NCI-H2171 treated with DMSO at 0.1 percent for 48 hours (cell line): ENCODE results near the gene CAPN7.

Experiments
- DNase-seq: peaks from one replicate; lab custom pipeline; 2025; lab: John Stamatoyannopoulos, UW

The CAPN7 gene

DNA sequence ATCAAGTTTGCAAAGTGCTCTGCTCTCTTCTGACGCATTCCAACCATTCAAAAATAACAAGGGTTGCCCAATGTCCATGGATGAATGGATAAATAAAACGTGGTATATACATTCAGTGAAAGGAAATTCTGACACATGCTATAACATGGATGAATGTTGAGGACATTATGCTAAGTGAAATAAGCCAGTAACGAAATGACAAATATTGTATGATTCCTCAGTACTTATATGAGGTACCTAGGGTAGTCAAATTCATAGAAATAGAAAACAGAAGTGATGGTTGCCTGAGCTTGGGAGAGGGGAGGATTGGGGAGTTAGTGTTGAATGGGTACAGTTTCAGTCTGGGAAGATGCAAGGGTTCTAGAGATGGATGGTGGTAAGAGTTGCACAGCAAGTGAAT, 92.5 kb downstream of the CAPN7 start:
- no peak for DNase-seq

DNA sequence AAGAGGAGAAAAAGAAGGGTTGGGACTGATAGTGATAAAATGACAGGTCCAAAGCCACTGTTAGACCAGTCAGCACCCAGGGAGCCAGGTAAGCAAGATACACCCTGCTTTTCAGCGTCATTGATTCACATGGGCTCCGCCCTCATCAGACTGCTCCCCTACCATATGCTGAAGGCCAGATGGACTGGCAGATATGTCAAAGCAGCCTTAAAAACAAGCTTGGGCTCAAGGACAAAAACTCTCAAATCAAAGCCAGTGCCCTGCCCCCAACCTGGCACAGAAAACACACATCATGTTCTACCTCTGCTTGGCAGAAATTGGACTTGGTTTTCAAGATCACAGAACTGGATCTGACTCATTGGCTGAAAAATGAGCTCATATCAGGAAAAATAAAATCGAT, 93.0 kb downstream of the CAPN7 start:
- DNase-seq = peak; percentile 86

DNA sequence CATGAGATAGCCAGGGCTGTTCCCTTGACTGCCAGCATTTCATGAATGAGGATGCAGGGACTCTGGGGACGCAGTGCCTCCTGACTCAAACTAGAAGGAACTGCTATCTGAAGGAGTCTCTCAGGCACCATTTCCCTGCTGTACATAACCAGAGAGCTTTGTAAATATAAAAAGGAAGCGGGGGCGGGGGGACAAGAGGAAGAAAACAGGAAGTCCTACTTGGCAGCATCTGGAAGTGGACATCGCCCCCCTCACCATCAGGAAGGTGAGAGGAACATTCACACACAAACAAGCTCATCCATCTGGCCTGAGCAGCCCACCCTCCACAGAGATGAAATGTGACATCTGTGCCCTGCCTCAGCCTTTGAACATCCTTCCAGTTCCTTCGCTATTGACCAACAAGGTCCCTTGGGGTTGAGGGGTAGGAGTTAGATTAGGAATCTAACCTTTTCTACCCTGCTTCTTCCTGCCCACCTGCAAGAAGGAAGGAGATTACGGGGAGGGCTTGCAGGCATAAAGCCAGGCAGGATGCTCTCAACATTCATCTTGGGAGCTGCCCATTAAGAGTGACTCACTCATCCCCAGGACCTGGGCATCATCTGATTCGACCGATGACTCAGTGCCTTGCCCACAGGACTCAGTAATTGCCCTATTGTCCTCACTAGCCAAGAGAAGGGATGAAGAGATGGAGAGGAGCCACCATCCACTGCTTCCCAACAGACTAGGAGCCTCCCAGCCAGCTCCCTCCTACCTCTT, 94.5 kb downstream of the CAPN7 start:
- DNase-seq = peak; percentile 20

DNA sequence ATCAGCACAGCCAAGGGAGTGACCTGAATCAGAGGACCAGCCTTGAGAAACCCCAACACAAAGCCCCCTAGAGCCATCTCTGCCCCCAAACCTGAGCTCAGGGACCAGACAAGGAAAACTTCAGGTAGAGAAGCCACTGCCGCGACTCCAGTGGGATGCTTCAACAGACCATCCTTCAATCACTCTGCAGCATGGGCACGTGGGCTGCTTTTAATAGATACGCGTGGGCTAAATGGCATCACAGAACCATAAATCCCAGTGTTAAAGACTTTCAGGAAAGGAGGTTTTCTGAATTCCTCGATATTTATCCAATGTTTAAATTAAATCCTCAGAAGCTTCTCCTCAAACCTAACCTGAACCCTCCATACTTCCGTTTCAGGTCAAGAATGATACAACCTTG, 95.7 kb downstream of the CAPN7 start:
- no peak for DNase-seq
